CD4-positive, alpha-beta T cell (primary cell): ENCODE data around the gene VSTM2B. TPM values are rescaled to one million over a fixed set of nuclear protein-coding genes. Genes with fewer than 3 reads are reported as not detected.

ENCODE experiments used
- ATAC-seq: fragments of 200-7000 bp; cut with Tn5 transposase; one replicate; pipeline ENCODE4 v1.10.0; 2022; ENCODE audit warnings: mild to moderate bottlenecking; ENCODE audit not compliant: poor library complexity
- CTCF ChIA-PET: fragments of 350-600 bp; sonication (Branson Sonifier 250); formaldehyde crosslinking; loops from one replicate; lab custom pipeline; 2021; ENCODE audit warnings: antibody characterized with exemption, inconsistent platforms; lab: Charles Lee
- POLR2A ChIA-PET: fragments of 350-600 bp; sonication (Branson Sonifier 250); formaldehyde crosslinking; loops from one replicate; lab custom pipeline; 2021; ENCODE audit warnings: antibody characterized with exemption, inconsistent platforms; lab: Charles Lee
- DNase-seq, 14 experiments: peaks; one replicate each; pipeline ENCODE4 v3.0.0-alpha.2; 2013 to 2020; ENCODE audit warnings: mixed read lengths in 2 of 14
- H3K27ac ChIP-seq, 2 donors: one replicate each; pipeline versions ENCODE4 v1.5.1 to v1.7.0; 2013; ENCODE audit warnings: low read length in 2 of 2, low read depth in 1 of 2, mild to moderate bottlenecking in 1 of 2
- H3K27me3 ChIP-seq, 2 experiments: 1 replicate in 1 of 2; 2 replicates in 1 of 2; pipeline versions ENCODE4 v1.6.1 to v1.7.0; 2013; ENCODE audit warnings: low read length in 2 of 2, control low read depth in 1 of 2, mild to moderate bottlenecking in 1 of 2, moderate library complexity in 1 of 2; ENCODE audit not compliant: insufficient read depth in 2 of 2, control insufficient read depth in 1 of 2
- H3K36me3 ChIP-seq: one replicate; pipeline ENCODE4 v1.6.1; 2013; ENCODE audit warnings: low read length, control low read depth; ENCODE audit not compliant: insufficient read depth
- H3K4me1 ChIP-seq: one replicate; pipeline ENCODE4 v1.6.1; 2013; ENCODE audit warnings: low read length, control low read depth; ENCODE audit not compliant: insufficient read depth
- H3K4me3 ChIP-seq: one replicate; pipeline ENCODE4 v1.5.1; 2013; ENCODE audit warnings: mild to moderate bottlenecking, low read length, moderate library complexity
- H3K9me3 ChIP-seq, 2 experiments: 1 replicate in 1 of 2; 2 replicates in 1 of 2; pipeline versions ENCODE4 v1.6.1 to v1.7.0; 2013; ENCODE audit warnings: low read length in 2 of 2, mild to moderate bottlenecking in 2 of 2, control low read depth in 1 of 2, moderate library complexity in 1 of 2; ENCODE audit not compliant: control insufficient read depth in 1 of 2, insufficient read depth in 1 of 2
- H3K27ac Mint-ChIP-seq: one replicate; pipeline ENCODE4 v1.8.0; 2020; ENCODE audit warnings: mixed read lengths
- H3K27me3 Mint-ChIP-seq: one replicate; pipeline ENCODE4 v1.8.0; 2021; ENCODE audit warnings: mixed read lengths
- H3K36me3 Mint-ChIP-seq: one replicate; pipeline ENCODE4 v1.8.0; 2021; ENCODE audit warnings: low read depth, mixed read lengths
- H3K4me1 Mint-ChIP-seq: one replicate; pipeline ENCODE4 v1.8.0; 2021; ENCODE audit warnings: low read depth, mixed read lengths
- H3K4me3 Mint-ChIP-seq: one replicate; pipeline ENCODE4 v1.8.0; 2020; ENCODE audit warnings: mild to moderate bottlenecking, mixed read lengths
- H3K9me3 Mint-ChIP-seq: one replicate; pipeline ENCODE4 v1.8.0; 2020; ENCODE audit warnings: mixed read lengths
- intact Hi-C, 2 experiments: fragments of 100-400 bp; cut with DNase I in 1 of 2; cut with micrococcal nuclease in 1 of 2; formaldehyde crosslinking; loops; one replicate each; pipeline versions ENCODE4 v1.15.1 to v1.9.0; 2023 to 2025; cut with DNase I, micrococcal nuclease
- total RNA-seq, 174 experiments: library from RNA in 2 of 174; stranded (reverse) in 2 of 174; gene quantifications; one replicate each; pipeline ENCODE4 v1.2.3 and lab custom pipeline; 2021 to 2026
- TF ChIP-seq, protein P1 (sequence below): fragments of 200-600 bp; IDR thresholded peaks from one replicate; pipeline ENCODE4 v1.8.0; 2022; ENCODE audit warnings: antibody characterized with exemption, mild to moderate bottlenecking

VSTM2B gene
- total RNA-seq, 2 experiments from 2014 or later: not detected

DNA sequence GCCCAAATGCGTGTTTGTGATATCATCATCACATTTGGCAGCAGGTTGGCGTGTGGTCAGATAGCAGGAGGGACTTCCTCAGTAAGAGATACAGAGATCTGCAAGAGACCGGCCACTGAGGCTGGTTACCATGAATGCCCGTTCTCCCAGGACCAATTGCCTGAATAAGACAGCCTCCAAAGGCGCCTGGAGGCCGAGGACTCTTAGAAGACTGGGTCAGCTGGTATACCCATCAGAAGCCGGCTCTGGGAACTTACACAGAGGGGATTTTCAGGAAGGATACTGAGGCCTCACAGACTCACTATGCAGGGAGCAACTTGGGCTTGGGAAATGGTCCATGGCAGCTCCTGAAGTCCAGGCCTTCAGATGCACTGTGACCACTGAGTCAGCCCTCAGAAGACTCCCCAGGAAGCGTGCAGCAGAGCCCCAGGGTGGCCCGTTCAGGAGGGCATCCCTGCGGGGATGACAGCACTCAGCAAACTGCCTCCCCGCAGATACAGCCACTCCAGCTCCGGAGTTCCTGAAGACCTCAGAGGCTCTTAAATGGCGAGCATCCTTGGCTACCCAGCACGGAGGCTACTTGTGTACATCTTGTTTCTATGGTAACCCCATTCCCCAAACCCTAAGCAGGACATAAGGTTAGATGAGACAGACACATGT, 26.4 kb upstream of the VSTM2B start:
- Mint-ChIP-seq H3K4me1 (no peaks in the 10 kb centered on the region), H3K36me3 (no peaks in the 10 kb centered on the region), H3K27me3 (peaks cover 21% of the 10 kb centered on the region), H3K4me3 (no peak overlapping the region), H3K27ac (no peak overlapping the region), H3K9me3 (no peaks in the 10 kb centered on the region)
- Histone ChIP-seq H3K9me3 (peaks cover 0 to 23% of the 10 kb centered on the region in 2 experiments), H3K4me3 (no peak overlapping the region), H3K27ac (no peak overlapping the region), H3K36me3 (no peaks in the 10 kb centered on the region), H3K27me3 (no peaks in the 10 kb centered on the region), H3K4me1 (no peaks in the 10 kb centered on the region)
- CTCF ChIA-PET: no interaction called here
- ATAC-seq (no peak), DNase-seq (no peak)
- POLR2A ChIA-PET: no interaction called here
- TF ChIP-seq, protein P1, sequence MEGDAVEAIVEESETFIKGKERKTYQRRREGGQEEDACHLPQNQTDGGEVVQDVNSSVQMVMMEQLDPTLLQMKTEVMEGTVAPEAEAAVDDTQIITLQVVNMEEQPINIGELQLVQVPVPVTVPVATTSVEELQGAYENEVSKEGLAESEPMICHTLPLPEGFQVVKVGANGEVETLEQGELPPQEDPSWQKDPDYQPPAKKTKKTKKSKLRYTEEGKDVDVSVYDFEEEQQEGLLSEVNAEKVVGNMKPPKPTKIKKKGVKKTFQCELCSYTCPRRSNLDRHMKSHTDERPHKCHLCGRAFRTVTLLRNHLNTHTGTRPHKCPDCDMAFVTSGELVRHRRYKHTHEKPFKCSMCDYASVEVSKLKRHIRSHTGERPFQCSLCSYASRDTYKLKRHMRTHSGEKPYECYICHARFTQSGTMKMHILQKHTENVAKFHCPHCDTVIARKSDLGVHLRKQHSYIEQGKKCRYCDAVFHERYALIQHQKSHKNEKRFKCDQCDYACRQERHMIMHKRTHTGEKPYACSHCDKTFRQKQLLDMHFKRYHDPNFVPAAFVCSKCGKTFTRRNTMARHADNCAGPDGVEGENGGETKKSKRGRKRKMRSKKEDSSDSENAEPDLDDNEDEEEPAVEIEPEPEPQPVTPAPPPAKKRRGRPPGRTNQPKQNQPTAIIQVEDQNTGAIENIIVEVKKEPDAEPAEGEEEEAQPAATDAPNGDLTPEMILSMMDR: no peak
- intact Hi-C loops: no loop called here

DNA sequence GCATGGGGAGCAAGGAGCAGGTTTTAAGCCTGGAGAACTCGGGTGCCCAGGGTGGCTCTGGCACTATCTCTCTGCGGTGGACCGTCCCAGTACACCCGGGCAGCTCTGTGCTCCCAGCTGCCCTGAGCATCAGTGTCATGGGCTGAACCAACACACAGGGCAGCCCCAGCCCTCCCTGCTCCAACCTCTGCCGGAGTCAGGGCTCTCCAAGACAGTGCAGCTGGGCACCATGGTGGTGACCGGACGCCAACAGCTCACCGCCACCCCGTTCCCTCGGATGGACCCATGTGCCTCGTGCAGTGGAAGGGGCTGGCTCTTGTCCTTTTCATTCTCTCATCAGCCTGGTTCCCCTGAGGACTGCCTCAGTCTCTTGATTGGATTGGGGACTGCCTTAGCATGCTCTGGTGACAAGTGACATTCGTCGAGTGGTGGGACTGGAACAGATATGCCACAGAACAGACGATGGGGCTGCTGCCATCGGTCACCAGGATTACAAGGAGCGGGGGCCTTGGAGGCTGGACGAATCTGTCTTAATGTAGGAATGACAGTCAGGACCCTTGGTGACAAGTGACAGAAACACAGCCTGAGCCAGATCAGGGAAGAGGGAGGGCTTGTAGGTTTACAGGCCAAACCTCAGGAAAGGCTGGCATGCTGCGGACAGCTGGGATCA, 25.7 kb upstream of the VSTM2B start:
- TF ChIP-seq, protein P1: no peak
- no peaks in the 10 kb centered on the region for H3K36me3 Mint-ChIP-seq
- ATAC-seq: no peak
- H3K4me1 Mint-ChIP-seq: no peaks in the 10 kb centered on the region
- H3K4me3 Mint-ChIP-seq: no peak overlapping the region
- Histone ChIP-seq H3K27me3 (no peaks in the 10 kb centered on the region), H3K36me3 (no peaks in the 10 kb centered on the region), H3K9me3 (peaks cover 0 to 19% of the 10 kb centered on the region in 2 experiments), H3K27ac (no peak overlapping the region), H3K4me3 (no peak overlapping the region), H3K4me1 (no peaks in the 10 kb centered on the region)
- peaks cover 21% of the 10 kb centered on the region for H3K27me3 Mint-ChIP-seq
- no peaks in the 10 kb centered on the region for H3K9me3 Mint-ChIP-seq
- no peak overlapping the region for H3K27ac Mint-ChIP-seq
- no peak for DNase-seq
- intact Hi-C loops: no loop called here
- POLR2A ChIA-PET: no interaction called here
- CTCF ChIA-PET: no interaction called here

DNA sequence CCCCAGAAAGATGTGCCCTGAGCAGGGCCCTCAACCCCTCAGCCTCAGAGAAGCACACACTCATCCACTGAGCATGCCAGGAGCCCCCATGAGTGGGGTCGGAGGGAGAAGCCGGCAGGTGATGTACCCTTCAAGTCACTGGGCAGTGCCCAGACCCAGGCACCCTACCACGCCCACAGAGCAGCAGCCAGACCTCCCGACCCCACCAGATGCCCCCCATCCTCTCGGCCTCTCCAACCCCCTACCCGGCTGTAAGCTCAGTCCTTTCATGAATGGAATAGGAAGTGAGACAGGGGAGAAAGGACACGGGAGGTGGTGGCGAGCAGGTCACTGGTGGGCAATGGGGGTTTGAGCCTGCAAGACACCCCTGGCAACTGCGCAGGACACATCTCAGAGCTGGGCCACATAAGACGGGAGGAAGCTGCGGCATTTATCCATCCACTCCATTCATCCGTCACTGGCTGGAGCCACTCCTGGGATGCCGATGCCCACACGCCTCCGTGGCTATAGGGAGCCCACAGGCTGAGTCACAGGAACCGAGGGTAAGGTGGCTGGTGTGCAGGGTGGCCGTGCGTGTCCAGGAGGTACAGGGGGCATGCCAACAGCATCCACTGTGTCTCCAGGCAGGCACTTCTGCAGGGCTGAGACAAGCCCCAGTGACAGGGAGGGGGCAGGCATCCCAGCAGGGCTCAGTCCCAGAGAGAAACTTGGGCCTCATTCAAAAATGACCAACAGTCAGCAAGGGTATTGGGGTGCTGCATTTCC, 23.8 kb upstream of the VSTM2B start:
- ATAC-seq (no peak), DNase-seq (no peak)
- POLR2A ChIA-PET: no interaction called here
- Mint-ChIP-seq H3K36me3 (no peaks in the 10 kb centered on the region), H3K27me3 (peaks cover 21% of the 10 kb centered on the region), H3K4me1 (no peaks in the 10 kb centered on the region), H3K27ac (no peak overlapping the region), H3K4me3 (no peak overlapping the region), H3K9me3 (no peaks in the 10 kb centered on the region)
- Histone ChIP-seq H3K9me3 (peaks cover 0 to 5% of the 10 kb centered on the region in 2 experiments), H3K27ac (no peak overlapping the region), H3K36me3 (no peaks in the 10 kb centered on the region), H3K27me3 (no peaks in the 10 kb centered on the region), H3K4me3 (no peak overlapping the region), H3K4me1 (no peaks in the 10 kb centered on the region)
- CTCF ChIA-PET: no interaction called here
- TF ChIP-seq, protein P1: no peak
- intact Hi-C loops: no loop called here
